ENCODE data around the gene NRARP.

The NRARP gene

DNA sequence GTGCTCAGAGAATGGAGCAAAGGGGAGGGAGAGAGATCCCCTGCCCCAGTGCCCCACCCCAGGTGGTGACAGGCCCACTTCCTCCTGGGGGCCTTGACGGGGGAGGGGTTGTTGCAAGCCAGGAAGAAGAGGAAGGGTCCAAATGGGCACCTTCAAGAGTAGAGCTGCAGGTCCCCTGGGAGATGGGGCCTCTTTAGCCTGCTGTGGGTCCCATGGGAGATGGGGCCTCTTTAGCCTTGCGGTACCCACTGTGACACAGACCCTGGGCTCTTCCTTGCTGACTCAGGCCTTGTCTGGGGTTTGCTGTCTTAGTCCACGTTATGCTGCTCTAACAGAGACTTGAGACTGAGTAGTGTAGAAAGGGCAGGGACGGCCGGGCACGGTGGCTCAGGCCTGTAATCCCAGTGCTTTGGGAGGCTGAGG is 34.1 kb downstream of the NRARP start:
- H3K9ac ChIP-seq (ENCODE audit: low read length) = no peak overlapping the region
- H3K4me2 ChIP-seq (ENCODE audit: low read depth, low read length) = no peak overlapping the region
- H4K20me1 ChIP-seq (ENCODE audit: insufficient read depth, low read length) = no peaks in the 10 kb centered on the region
- DNase-seq = no peak
- H3K36me3 ChIP-seq (replicated peaks; ENCODE audit: insufficient read depth, low read length) = no peaks in the 10 kb centered on the region
- no peak overlapping the region for H3K27ac ChIP-seq (ENCODE audit: low read length)
- H3K79me2 ChIP-seq (ENCODE audit: low read length) = peaks cover 8% of the 10 kb centered on the region; the same call in 1 of the 2 replicates
- no peaks in the 10 kb centered on the region for H3K27me3 ChIP-seq (replicated peaks; ENCODE audit: insufficient read depth, low read length)
- no peak overlapping the region for H2AFZ ChIP-seq (ENCODE audit: low read length)
- H3K4me1 ChIP-seq (ENCODE audit: low read length) = peaks cover 20% of the 10 kb centered on the region
- TF ChIP-seq, protein P1, sequence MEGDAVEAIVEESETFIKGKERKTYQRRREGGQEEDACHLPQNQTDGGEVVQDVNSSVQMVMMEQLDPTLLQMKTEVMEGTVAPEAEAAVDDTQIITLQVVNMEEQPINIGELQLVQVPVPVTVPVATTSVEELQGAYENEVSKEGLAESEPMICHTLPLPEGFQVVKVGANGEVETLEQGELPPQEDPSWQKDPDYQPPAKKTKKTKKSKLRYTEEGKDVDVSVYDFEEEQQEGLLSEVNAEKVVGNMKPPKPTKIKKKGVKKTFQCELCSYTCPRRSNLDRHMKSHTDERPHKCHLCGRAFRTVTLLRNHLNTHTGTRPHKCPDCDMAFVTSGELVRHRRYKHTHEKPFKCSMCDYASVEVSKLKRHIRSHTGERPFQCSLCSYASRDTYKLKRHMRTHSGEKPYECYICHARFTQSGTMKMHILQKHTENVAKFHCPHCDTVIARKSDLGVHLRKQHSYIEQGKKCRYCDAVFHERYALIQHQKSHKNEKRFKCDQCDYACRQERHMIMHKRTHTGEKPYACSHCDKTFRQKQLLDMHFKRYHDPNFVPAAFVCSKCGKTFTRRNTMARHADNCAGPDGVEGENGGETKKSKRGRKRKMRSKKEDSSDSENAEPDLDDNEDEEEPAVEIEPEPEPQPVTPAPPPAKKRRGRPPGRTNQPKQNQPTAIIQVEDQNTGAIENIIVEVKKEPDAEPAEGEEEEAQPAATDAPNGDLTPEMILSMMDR (IDR thresholded peaks at IDR 0.05; ENCODE audit: low read length) = no peak
- TF ChIP-seq EZH2 (optimal IDR thresholded peaks at IDR 0.05; ENCODE audit: low read depth, low read length) = no peak
- no peaks in the 10 kb centered on the region for H3K9me3 ChIP-seq (replicated peaks; ENCODE audit: insufficient read depth, low read length)
- H3K4me3 ChIP-seq (ENCODE audit: low read length) = no peak overlapping the region
- H3K9me2 ChIP-seq (replicated peaks; ENCODE audit: insufficient read depth, low read length) = no peaks in the 10 kb centered on the region
- peaks cover 8% of the 10 kb centered on the region; the same call in 1 of the 2 replicates for H3F3A ChIP-seq (ENCODE audit: insufficient read depth, low read length)

DNA sequence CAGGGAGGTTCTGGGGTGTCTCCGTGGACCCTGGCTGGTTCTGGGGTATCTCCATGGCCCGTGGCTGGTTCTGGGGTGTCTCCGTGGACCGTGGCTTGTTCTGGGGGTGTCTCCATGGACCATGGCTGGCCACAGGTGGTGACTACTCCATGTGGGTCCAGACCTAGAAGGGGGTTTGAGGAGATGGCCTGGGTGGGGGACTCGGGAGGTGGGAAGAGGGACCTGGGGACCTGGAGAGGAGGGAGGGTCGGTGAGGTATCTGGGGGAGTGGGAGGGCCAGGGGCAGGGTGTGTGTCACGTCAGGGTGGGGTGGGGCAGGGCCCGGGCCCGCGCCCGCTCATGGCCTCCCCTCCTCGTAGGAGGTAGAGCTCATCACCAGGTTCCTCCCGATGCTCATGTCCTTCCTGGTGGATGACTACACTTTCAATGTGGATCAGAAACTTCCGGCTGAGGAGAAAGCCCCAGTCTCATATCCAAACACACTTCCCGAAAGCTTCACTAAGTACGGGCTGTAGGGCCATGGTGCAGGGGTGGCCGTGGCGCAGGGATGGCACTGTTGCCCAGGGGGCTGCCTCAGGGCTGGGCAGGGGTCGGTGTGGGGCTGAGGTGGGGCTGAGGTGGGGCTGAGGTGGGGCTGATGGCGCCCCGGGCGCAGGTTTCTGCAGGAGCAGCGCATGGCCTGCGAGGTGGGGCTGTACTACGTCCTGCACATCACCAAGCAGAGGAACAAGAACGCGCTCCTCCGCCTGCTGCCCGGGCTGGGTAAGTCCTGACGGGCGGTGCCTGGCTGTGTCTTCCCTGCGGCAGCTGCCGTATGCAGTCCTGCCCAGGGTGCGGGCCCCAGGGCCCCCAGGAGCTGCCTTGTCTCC is 35.3 kb downstream of the NRARP start:
- Histone ChIP-seq H3K4me1 (ENCODE audit: low read length) (peaks cover 20% of the 10 kb centered on the region), H3K4me2 (ENCODE audit: low read depth, low read length) (no peak overlapping the region), H3K79me2 (ENCODE audit: low read length) (peaks cover 8% of the 10 kb centered on the region; the same call in 1 of the 2 replicates), H3K4me3 (ENCODE audit: low read length) (no peak overlapping the region), H3K9ac (ENCODE audit: low read length) (no peak overlapping the region), H3K9me3 (replicated peaks; ENCODE audit: insufficient read depth, low read length) (no peaks in the 10 kb centered on the region), H3K9me2 (replicated peaks; ENCODE audit: insufficient read depth, low read length) (no peaks in the 10 kb centered on the region), H4K20me1 (ENCODE audit: insufficient read depth, low read length) (no peaks in the 10 kb centered on the region), H2AFZ (ENCODE audit: low read length) (no peak overlapping the region), H3K27me3 (replicated peaks; ENCODE audit: insufficient read depth, low read length) (no peaks in the 10 kb centered on the region), H3K27ac (ENCODE audit: low read length) (no peak overlapping the region), H3K36me3 (replicated peaks; ENCODE audit: insufficient read depth, low read length) (no peaks in the 10 kb centered on the region), H3F3A (ENCODE audit: insufficient read depth, low read length) (peaks cover 8% of the 10 kb centered on the region; the same call in 1 of the 2 replicates)
- TF ChIP-seq, protein P1 (IDR thresholded peaks at IDR 0.05; ENCODE audit: low read length) = no peak
- TF ChIP-seq EZH2 (optimal IDR thresholded peaks at IDR 0.05; ENCODE audit: low read depth, low read length) (no peak), EZH2phosphoT487 (IDR thresholded peaks at IDR 0.05; ENCODE audit: low read length) (no peak)
- DNase-seq = no peak

DNA sequence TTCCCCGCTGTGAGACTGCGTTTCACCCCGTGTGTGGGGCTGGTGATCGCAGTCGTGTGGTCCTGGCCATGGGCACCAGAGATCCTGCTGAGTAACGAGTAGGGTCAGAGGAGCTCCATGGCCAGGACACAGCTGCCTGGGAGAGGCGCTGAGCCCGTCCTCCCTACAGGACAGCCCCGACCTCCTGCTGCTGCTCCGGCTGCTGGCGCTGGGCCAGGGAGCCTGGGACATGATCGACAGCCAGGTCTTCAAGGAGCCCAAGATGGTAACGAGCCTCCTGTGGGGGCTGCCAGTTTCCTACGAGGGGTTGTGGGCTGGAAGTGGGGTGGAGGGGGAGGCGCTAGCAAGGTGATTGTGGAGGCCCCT is 35.9 kb downstream of the NRARP start:
- Histone ChIP-seq H3K79me2 (ENCODE audit: low read length) (peaks cover 8% of the 10 kb centered on the region; the same call in 1 of the 2 replicates), H3K9me3 (replicated peaks; ENCODE audit: insufficient read depth, low read length) (no peaks in the 10 kb centered on the region), H3K36me3 (replicated peaks; ENCODE audit: insufficient read depth, low read length) (no peaks in the 10 kb centered on the region), H3K4me1 (ENCODE audit: low read length) (peaks cover 20% of the 10 kb centered on the region), H4K20me1 (ENCODE audit: insufficient read depth, low read length) (no peaks in the 10 kb centered on the region), H3K4me2 (ENCODE audit: low read depth, low read length) (no peak overlapping the region), H3K9me2 (replicated peaks; ENCODE audit: insufficient read depth, low read length) (no peaks in the 10 kb centered on the region), H3K4me3 (ENCODE audit: low read length) (no peak overlapping the region), H3K27ac (ENCODE audit: low read length) (no peak overlapping the region), H3K27me3 (replicated peaks; ENCODE audit: insufficient read depth, low read length) (no peaks in the 10 kb centered on the region), H2AFZ (ENCODE audit: low read length) (no peak overlapping the region), H3K9ac (ENCODE audit: low read length) (no peak overlapping the region), H3F3A (ENCODE audit: insufficient read depth, low read length) (peaks cover 8% of the 10 kb centered on the region; the same call in 1 of the 2 replicates)
- DNase-seq = no peak
- TF ChIP-seq EZH2 (optimal IDR thresholded peaks at IDR 0.05; ENCODE audit: low read depth, low read length) (no peak), EZH2phosphoT487 (IDR thresholded peaks at IDR 0.05; ENCODE audit: low read length) (no peak)
- TF ChIP-seq, protein P1 (IDR thresholded peaks at IDR 0.05; ENCODE audit: low read length) = no peak
